Mucosa of gallbladder (tissue), 1 donor: ENCODE data around the gene OR10V1. TPM values are rescaled to one million over a fixed set of nuclear protein-coding genes. Genes with fewer than 3 reads are reported as not detected.
A peak's percentile ranks its signal among the peaks of the same experiment; 100 is the strongest.

Experiments
- DNase-seq: peaks from one replicate; pipeline ENCODE4 v3.0.0-alpha.2; 2020; ENCODE audit warnings: low spot score
- total RNA-seq: library from RNA; stranded (reverse); gene quantifications from one replicate; pipeline ENCODE4 v1.2.1, GENCODE V29; 2021
- donor health status: DM: no; HTN: no; CAD: no.

Gene OR10V1
- total RNA-seq, 1 donor from 2014 or later, result not detected

DNA sequence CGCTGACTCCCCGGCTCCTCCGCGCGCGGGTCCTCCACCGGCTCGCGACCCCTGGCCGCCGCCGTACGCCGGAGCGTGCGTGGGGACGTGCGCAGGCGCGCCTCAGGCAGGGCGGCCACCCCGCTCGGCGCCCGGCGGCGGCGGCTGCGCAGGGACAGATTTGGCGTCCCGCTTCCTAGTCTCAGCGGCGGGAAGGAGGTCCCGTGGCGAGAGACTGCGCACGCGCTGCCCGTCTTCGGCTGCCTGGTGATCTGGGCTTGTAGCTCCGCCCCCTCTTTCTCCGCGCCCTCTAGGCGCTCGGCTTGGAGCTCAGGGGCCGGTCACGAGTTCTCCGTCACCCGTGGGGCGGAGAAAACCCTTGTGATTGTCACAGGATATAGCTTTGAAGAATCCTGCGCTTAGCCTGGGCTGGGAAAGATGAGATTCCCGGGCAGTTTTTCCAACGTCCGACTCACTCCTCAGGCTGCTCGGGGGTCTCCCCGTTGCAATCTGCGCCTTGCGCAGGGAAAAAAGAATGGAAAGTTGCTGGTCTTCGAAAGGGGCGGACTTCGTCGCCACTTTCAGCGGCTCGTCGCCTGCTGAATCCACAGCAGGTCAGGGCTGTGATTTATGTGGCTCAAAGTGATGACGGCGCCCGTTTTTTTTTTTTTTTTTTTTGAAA lies 44.6 kb downstream of the OR10V1 start, which contains the start of gene PATL1:
Gene PATL1, minus strand, starts transcription at position 88 of the 661 bp plus-strand sequence. CDS start 142 bp downstream, outside the sequence.
- DNase-seq, result peak; percentile 100

DNA sequence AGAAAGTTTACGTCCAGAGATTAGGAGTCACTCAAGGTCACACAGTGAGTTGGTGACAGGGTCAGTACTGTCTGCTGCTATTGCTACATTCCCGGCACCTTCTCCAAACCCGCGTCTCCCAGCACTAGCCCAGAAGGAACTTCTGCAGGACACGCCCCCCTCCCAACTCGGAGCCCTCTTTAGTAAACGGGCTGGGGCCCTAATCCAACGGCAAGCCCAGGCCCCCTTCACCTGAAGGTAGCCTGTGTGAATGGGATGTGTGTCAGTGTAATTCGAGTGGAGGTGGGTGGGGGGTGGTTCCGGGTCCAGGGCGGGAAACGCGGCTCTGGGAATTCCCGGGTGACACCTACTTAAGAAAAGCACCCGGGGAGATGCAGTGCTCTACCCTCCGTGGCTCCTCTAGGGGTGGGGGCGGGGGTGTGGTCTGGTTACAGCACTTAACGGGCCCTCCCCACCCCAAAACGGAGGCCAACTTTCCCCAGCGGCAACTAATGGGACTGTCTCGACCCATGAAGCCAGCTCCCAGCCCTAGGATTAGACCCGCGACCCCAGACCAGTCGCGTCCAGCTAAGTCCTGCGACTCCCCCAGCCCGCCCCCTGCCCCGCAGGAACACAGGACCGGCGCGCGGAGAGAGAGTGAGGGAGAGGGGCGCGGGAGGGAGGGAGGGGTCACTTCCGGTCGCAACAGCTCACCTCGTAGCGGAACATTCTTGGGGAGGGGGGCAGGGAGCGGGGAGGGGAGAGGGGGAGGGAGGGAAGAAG lies 45.3 kb downstream of the OR10V1 start:
- DNase-seq, result peak; percentile 37

DNA sequence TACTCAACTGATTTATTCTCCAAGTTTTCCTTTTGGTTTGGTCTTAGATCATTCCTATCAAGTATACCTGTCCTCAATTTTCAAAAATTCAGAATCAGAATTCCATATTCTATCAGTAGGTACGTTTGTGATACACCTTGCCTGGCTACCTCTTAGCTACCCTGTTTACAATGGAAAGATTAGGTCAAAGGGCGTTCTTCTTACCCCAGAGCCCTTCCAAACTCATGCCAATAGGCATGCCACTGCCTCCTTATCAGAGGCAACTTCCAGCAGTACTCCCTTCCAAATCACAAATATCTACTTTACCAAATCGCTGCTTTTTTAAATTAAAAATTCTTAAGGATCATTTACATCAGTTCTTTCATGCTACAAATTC lies 45.8 kb downstream of the OR10V1 start:
- no peak for DNase-seq

DNA sequence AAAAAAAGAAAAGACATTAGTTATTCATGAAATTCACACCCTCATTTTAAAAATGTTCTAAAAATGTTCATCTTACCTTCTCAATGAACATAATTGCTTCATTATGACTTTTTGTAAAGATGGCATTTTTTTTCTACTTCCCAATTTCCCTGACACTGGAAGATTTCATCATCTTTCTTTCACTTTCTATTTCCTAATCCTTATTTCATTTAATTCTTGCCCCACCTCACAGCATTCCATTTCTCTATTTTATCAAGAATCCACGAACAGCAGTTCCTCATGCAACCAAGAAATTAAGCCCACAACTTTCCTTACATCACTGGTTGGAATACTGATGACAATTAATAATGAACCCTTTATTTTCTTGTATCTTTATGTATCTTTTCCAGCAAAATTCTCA lies 46.7 kb downstream of the OR10V1 start:
- DNase-seq, result no peak

Other genes with a start within 250 kb of the OR10V1 start
- not detected for gene OR4D10, start 240.5 kb downstream of the OR10V1 start, total RNA-seq
- not detected for gene OR4D11, start 210.3 kb downstream of the OR10V1 start, total RNA-seq
- not detected for gene OR4D9, start 202.3 kb downstream of the OR10V1 start, total RNA-seq
- gene OSBP, start 98.1 kb downstream of the OR10V1 start, total RNA-seq, result 63.4 TPM
- 28.6 TPM for gene PATL1, start 44.8 kb downstream of the OR10V1 start, total RNA-seq
- 82.7 TPM for gene STX3, start 41.5 kb upstream of the OR10V1 start, total RNA-seq
- 34.7 TPM for gene MRPL16, start 96.9 kb upstream of the OR10V1 start, total RNA-seq
- not detected for gene CBLIF, start 131.7 kb upstream of the OR10V1 start, total RNA-seq
- gene TCN1, start 152.6 kb upstream of the OR10V1 start, total RNA-seq, result 39.4 TPM
- gene OOSP3, start 164.9 kb upstream of the OR10V1 start, total RNA-seq, result not detected
- not detected for gene OOSP1, start 224.6 kb upstream of the OR10V1 start, total RNA-seq